ENCODE data around the gene EFNA4. TPM values are rescaled to one million over a fixed set of nuclear protein-coding genes. Genes with fewer than 3 reads are reported as not detected.

The EFNA4 gene
- total RNA-seq, 1 donor from 2014 or later = 10.1 TPM

DNA sequence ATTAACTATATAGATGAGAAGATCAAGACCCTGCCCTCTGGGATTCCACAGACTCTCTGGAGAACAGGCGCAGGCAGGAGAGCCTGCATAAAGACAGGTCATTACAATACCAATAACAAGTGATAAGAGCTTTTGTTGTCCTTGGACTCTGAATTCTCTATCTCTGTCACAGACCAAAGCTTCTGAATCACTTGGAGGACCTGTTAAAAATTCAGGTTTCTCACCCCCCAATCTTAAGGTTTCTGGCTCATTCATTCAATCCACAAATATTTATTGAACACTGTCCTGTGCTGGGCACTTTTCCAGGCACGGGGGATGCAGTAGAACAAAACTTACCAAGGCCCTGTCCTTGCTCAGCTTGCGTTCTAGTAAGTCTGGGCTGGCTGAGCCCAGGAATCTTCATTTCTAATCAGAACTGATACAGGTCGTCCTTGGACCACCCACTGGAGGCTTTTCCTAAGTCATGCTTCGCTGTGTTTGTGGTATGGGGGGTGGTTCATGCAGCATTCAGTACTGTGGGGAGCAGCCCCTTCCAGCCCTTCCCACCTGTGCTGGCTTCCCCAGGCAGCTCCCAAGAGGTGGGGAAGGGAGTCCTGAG is 1.4 kb downstream of the EFNA4 start:
- TF ChIP-seq, protein P1, sequence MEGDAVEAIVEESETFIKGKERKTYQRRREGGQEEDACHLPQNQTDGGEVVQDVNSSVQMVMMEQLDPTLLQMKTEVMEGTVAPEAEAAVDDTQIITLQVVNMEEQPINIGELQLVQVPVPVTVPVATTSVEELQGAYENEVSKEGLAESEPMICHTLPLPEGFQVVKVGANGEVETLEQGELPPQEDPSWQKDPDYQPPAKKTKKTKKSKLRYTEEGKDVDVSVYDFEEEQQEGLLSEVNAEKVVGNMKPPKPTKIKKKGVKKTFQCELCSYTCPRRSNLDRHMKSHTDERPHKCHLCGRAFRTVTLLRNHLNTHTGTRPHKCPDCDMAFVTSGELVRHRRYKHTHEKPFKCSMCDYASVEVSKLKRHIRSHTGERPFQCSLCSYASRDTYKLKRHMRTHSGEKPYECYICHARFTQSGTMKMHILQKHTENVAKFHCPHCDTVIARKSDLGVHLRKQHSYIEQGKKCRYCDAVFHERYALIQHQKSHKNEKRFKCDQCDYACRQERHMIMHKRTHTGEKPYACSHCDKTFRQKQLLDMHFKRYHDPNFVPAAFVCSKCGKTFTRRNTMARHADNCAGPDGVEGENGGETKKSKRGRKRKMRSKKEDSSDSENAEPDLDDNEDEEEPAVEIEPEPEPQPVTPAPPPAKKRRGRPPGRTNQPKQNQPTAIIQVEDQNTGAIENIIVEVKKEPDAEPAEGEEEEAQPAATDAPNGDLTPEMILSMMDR (IDR thresholded peaks at IDR 0.05) = no peak
- no peaks in the 10 kb centered on the region for H3K9me3 Mint-ChIP-seq (ENCODE audit: unreplicated experiment)
- H3K27ac Mint-ChIP-seq (ENCODE audit: unreplicated experiment) = no peak overlapping the region
- H3K27me3 Mint-ChIP-seq (ENCODE audit: unreplicated experiment) = no peaks in the 10 kb centered on the region
- no peak for DNase-seq (ENCODE audit: extremely low spot score, unreplicated experiment)
- H3K4me3 Mint-ChIP-seq (ENCODE audit: unreplicated experiment) = peak overlapping the region; percentile 71
- no peaks in the 10 kb centered on the region for H3K36me3 Mint-ChIP-seq (ENCODE audit: unreplicated experiment)
- H3K4me1 Mint-ChIP-seq (ENCODE audit: unreplicated experiment) = peaks cover 32% of the 10 kb centered on the region

DNA sequence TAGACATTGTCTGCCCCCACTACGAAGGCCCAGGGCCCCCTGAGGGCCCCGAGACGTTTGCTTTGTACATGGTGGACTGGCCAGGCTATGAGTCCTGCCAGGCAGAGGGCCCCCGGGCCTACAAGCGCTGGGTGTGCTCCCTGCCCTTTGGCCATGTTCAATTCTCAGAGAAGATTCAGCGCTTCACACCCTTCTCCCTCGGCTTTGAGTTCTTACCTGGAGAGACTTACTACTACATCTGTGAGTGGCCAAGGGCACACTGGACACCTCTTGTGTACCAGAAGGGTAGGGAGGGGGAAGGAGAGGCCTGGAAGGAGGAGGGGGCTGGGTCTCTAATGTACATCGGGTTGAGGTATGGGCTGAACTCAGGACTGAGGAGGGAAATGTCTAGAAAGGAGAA is 3.2 kb downstream of the EFNA4 start:
- H3K27me3 Mint-ChIP-seq (ENCODE audit: unreplicated experiment) = peaks cover 3% of the 10 kb centered on the region
- no peaks in the 10 kb centered on the region for H3K36me3 Mint-ChIP-seq (ENCODE audit: unreplicated experiment)
- no peaks in the 10 kb centered on the region for H3K9me3 Mint-ChIP-seq (ENCODE audit: unreplicated experiment)
- H3K4me1 Mint-ChIP-seq (ENCODE audit: unreplicated experiment) = peaks cover 34% of the 10 kb centered on the region
- no peak overlapping the region for H3K4me3 Mint-ChIP-seq (ENCODE audit: unreplicated experiment)
- TF ChIP-seq, protein P1 (IDR thresholded peaks at IDR 0.05) = no peak
- H3K27ac Mint-ChIP-seq (ENCODE audit: unreplicated experiment) = no peak overlapping the region
- no peak for DNase-seq (ENCODE audit: extremely low spot score, unreplicated experiment)

DNA sequence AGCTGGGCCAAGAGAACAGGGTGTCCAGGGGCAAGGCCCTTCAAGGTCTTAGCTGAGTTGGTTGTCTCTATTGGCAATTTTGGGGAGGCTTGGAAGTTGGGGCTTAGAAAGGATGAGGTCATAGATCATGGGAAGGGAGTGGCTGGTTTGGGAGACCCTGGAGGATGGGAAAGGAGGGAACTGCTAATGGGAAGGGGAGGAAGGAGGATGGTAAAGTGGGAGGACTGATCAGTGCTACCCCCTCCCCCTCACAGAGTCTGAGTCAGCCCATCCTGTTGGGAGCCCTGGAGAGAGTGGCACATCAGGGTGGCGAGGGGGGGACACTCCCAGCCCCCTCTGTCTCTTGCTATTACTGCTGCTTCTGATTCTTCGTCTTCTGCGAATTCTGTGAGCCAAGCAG is 5.1 kb downstream of the EFNA4 start:
- TF ChIP-seq, protein P1 (IDR thresholded peaks at IDR 0.05) = no peak
- Mint-ChIP-seq H3K27me3 (ENCODE audit: unreplicated experiment) (peaks cover 11% of the 10 kb centered on the region), H3K4me1 (ENCODE audit: unreplicated experiment) (peaks cover 18% of the 10 kb centered on the region), H3K4me3 (ENCODE audit: unreplicated experiment) (no peak overlapping the region), H3K9me3 (ENCODE audit: unreplicated experiment) (no peaks in the 10 kb centered on the region), H3K36me3 (ENCODE audit: unreplicated experiment) (no peaks in the 10 kb centered on the region), H3K27ac (ENCODE audit: unreplicated experiment) (no peak overlapping the region)
- DNase-seq (ENCODE audit: extremely low spot score, unreplicated experiment) = no peak

DNA sequence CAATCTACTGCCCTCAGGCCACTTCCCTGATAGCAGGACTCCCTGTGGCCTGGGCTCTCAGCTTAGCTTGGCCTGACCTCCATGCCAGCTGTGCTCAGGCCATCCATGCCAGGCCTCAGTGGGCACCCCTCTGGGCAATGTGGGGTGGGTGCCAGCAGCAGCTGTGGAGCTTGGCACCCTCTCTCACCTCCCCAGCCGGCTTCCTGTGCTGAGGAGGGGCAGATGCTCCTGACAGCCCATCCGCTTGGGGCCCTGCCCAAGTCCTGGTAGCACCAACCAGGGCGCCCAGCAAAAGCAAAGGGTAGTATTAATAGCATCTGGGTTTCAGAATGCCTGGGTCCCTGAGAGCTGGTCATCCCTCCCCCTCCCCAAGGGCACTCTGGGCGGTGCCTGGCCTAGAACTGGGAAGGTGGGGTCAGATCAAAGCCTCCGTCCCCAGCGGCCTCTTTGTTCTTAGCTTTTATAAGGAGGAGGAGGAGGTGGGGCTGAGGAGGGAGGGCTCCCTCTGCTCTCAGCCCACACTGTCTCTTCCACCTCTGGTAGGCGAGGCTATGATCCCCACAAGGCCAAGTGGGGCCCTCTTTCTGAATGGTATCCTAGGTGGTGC is 6.1 kb downstream of the EFNA4 start:
- H3K4me3 Mint-ChIP-seq (ENCODE audit: unreplicated experiment) = no peak overlapping the region
- H3K27me3 Mint-ChIP-seq (ENCODE audit: unreplicated experiment) = peaks cover 11% of the 10 kb centered on the region
- H3K9me3 Mint-ChIP-seq (ENCODE audit: unreplicated experiment) = no peaks in the 10 kb centered on the region
- H3K27ac Mint-ChIP-seq (ENCODE audit: unreplicated experiment) = no peak overlapping the region
- no peak for DNase-seq (ENCODE audit: extremely low spot score, unreplicated experiment)
- H3K4me1 Mint-ChIP-seq (ENCODE audit: unreplicated experiment) = peaks cover 14% of the 10 kb centered on the region
- TF ChIP-seq, protein P1 (IDR thresholded peaks at IDR 0.05) = no peak
- H3K36me3 Mint-ChIP-seq (ENCODE audit: unreplicated experiment) = no peaks in the 10 kb centered on the region

DNA sequence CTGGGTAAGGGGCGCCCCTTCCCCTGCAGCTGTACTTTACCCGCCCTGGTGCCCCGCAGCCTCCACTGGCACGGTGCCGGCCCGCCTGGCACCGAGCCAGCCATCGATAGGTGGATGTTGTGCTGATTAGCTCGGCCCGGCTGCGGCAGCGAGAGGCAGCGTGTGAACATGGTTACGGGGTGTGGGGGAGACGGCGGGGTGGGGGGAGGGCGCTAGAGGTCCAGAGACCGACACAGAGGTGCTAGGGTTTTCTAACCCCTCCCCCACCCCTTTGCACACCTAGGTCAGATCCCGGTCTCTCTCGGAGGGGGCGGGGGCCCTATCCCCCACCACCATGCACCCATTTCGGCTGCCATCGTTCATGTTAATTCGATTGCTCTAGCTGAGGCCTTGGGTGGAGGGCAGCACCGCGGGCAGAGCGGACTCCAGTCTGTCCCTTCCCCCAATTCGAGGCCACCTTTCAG is 6.7 kb downstream of the EFNA4 start:
- TF ChIP-seq, protein P1 (IDR thresholded peaks at IDR 0.05) = no peak
- Mint-ChIP-seq H3K9me3 (ENCODE audit: unreplicated experiment) (no peaks in the 10 kb centered on the region), H3K27me3 (ENCODE audit: unreplicated experiment) (peaks cover 11% of the 10 kb centered on the region), H3K4me3 (ENCODE audit: unreplicated experiment) (peak overlapping the region; percentile 32), H3K4me1 (ENCODE audit: unreplicated experiment) (peaks cover 10% of the 10 kb centered on the region), H3K27ac (ENCODE audit: unreplicated experiment) (no peak overlapping the region), H3K36me3 (ENCODE audit: unreplicated experiment) (no peaks in the 10 kb centered on the region)
- DNase-seq (ENCODE audit: extremely low spot score, unreplicated experiment) = no peak
